GM12874 (cell line): ENCODE data around the gene HEPN1.

ENCODE experiments used
- CTCF ChIP-seq: IDR thresholded peaks from 2 replicates; pipeline ENCODE4 v1.5.1; 2011; ENCODE audit warnings: low read depth, mild to moderate bottlenecking, control low read depth, low read length, moderate library complexity; ENCODE audit not compliant: insufficient read depth

The HEPN1 gene

GRCh38 chr11:124961972-124962609, 43.0 kb downstream of the HEPN1 start:
- peak; percentile 55 for TF ChIP-seq CTCF
